ENCODE measurements around the gene TGFA. TPM values are rescaled to one million over a fixed set of nuclear protein-coding genes. Genes with fewer than 3 reads are reported as not detected.

The TGFA gene
- 1 to 10 TPM in 2 of 3 donors, under 1 TPM in 1; 0.74 to 3.2 (median 1.8) TPM for polyA plus RNA-seq

DNA sequence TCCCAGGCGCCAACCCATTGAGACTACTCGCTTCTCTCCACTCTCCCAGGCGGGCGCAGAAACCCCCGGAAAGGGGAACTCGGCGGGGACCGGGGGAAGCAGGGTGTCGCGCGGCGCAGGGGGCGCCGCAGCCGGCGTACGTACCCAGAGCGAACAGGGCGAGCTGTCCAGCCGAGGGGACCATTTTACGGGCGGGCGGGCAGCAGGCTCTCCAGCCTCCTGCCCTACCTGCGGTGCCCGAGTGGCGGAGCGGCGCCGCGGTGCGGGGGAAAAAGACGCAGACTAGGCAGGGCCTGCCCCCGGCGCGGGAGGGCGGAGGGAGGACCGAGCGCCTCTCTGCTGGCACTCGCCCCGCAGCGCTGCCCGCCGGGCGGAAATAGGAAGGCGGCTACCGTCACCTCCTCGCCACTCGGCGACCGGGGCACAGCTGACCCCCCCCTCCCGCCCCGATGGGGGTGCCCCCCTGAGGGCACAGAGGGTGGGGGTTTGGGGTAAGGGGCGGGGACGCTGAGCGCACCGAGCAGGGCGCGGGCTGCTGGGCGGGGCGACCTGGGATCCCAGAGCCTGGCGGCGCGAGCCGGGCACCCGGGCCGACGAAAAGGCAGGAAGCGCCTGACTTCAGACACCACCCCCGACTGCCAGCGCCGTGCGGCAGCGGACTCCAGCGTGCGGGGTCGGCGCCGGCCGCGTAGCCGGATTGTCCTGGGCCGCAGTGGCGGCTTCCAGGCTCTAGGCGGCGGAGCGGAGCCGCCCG, at the start of gene TGFA:
Gene TGFA (minus strand): TSS at position 243 of the 754 bp plus-strand sequence. CDS start 59 bp downstream, at position 184.
- WGBS, 3 donors = 1% methylated on average over 68 to 88 of the region's 88 CpGs
- no peak within 1 kb of the TSS for H3K27ac ChIP-seq (ENCODE audit: low read depth, low read length)

DNA sequence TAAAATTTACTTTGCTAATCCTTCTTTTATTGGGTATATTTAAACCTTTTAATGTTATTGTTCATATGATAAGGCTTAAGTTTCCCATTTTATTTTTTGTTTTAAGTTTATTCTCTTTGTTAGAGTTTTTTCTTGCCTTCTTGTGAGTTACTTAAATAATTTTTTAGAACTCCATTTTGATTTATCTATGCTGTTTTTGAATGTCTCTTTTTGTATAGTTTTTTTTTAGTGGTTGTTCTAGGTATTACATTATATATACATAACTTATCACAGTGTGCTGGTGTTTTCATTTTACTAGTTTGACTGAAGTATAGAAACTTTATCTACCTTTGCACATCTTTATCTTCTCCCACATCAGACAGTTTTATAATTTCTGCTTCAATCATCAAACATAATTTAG, 49.4 kb upstream of the TGFA start:
- H3K27ac ChIP-seq (ENCODE audit: low read depth, low read length) = no peak overlapping the region

DNA sequence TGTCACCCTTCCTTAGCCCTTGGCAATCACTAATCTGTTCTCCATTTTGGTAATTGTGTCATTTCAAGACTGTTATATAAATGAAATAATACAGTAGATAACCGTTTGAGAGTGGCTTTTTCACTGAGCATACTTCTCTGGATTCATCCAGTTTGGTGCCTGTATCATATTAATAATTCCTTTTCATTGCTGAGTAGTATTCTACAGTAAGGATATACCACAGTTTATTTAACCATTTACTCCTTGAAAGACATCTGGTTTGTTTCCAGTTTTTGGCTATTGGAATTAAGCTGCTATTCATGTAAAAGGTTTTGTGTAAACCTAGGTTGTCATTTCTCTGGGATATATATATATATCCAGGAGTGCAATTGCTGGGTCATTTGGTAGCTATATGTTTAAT, 44.6 kb upstream of the TGFA start:
- WGBS, 3 donors = 51 to 64% (median 56%) methylated on average over 1 of the region's 1 CpG
- no peak overlapping the region for H3K27ac ChIP-seq (ENCODE audit: low read depth, low read length)

DNA sequence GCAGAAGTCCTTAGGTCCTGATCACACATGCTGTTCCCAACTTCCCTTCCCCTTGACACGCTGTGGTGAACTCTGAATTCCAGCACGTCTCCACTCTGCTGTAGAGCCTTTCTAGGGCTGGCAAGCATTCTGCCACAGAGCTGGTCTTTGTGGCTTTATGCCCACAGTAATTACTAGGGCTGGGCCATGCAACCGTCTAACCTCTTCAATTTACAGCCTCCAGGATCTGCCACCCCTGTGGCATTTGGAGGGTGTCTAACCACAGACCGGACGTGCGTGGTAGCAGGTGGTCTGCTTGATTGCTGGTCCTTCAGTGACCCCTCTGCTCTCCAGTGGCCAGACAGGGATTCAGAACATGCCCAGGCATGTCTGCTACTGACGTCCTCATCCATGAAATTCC, 43.1 kb upstream of the TGFA start:
- 51 to 66% (median 58%) methylated on average over 7 of the region's 7 CpGs for WGBS, 3 donors
- H3K27ac ChIP-seq (ENCODE audit: low read depth, low read length) = no peak overlapping the region

DNA sequence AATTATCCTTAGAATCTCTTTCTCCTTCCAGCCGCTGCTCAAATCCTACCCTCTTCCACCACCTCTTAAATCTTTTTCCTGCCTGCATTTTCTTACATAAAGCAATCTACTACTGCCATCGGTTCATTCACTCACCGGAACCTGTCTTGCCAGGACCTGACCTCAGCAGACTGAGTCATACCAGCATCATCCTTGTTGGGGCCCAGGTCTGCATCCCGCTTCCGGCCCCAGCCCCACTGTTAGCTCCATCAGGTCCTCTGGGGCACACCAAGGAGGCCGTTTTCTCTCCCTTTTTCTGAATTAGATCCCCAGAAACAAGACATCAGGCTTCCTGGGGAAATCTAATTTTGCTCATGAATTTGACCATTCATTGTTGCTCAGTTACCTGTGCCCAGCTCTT, 42.7 kb upstream of the TGFA start:
- WGBS, 3 donors = 74 to 90% (median 78%) methylated on average over 6 of the region's 6 CpGs
- H3K27ac ChIP-seq (ENCODE audit: low read depth, low read length) = no peak overlapping the region

DNA sequence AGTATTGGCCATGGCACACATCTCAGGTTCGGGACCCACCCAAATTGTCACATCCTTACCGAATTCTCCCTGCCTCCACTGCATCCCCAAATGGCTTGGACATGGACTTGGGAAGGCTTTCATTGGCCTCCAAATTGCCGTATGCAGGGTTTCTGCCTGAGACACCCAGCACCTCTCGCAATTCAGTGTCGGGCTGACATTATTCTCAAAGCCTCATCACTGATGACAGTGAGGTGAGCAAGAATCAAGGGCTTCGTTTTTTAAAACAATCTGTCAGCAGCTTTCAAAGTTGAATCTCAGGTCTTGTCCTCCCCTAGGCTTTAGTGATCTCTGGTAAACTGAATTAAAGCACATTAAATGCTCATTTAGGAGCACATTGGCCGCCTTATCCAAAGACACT, 29.5 kb upstream of the TGFA start:
- 88 to 90% (median 89%) methylated on average over 7 of the region's 7 CpGs for whole genome bisulfite sequencing, 3 donors

DNA sequence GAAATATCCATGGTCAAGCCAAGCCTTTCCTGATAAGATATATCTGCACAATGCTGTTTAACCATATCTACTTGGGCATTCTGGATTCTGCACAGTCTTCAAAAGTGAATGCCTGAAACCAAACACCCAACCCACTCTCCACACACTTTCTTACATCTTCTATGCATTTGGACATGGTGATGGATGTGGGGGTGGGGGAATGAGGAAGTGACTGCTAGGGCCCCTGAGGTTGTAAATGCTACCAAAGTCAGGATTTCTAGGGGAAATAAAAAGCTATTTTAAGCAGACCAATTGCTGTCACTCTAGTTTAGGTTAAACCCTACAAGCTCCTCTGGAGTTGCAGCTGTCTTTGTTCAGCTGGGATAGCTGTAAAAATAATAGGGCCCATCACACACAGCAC, 26.7 kb upstream of the TGFA start:
- no peak overlapping the region for H3K27ac ChIP-seq (ENCODE audit: low read depth, low read length)

More for the DNA sequence above, 29.5 kb upstream of the TGFA start:
- no peak overlapping the region for H3K27ac ChIP-seq (ENCODE audit: low read depth, low read length)

DNA sequence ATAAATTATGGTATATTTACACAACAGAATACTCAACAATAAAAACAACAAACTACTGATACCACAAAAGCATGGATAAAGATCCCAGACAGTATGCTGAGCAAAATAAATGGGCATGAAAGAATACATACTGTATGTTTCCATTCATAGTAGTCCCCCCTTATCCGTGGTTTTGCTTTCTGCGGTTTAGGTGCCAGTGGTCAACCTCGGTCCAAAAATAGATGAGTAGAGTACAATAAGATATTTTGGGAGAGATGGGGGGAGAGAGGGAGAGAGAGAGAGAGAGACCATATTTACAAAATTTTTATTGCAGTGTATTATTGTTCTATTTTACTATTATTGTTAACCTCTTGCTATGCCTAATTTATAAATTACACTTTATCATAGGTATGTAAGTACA, 21.0 kb upstream of the TGFA start:
- no peak overlapping the region for H3K27ac ChIP-seq (ENCODE audit: low read depth, low read length)
- 55 to 87% (median 65%) methylated on average over 3 of the region's 3 CpGs for WGBS, 3 donors

DNA sequence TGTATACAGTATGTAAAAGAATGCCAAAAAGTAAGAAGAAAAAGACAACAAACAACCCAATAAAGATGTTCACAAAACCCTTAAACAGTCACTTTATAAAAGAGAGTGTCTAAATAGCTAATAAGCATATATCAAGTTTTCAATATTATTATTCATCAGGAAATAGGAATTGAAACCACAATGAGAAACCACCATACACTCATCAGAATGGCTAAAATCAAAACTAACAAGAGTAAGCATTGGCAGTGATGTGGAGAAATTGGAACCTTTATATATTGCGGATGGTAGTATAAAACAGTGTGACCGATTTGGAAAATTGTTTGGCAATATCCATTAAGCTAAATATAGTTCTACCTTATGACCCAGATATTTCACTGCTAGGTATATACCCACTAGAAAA, 20.5 kb upstream of the TGFA start:
- no peak overlapping the region for H3K27ac ChIP-seq (ENCODE audit: low read depth, low read length)
- WGBS, 3 donors = 85 to 95% (median 90%) methylated on average over 2 of the region's 2 CpGs

DNA sequence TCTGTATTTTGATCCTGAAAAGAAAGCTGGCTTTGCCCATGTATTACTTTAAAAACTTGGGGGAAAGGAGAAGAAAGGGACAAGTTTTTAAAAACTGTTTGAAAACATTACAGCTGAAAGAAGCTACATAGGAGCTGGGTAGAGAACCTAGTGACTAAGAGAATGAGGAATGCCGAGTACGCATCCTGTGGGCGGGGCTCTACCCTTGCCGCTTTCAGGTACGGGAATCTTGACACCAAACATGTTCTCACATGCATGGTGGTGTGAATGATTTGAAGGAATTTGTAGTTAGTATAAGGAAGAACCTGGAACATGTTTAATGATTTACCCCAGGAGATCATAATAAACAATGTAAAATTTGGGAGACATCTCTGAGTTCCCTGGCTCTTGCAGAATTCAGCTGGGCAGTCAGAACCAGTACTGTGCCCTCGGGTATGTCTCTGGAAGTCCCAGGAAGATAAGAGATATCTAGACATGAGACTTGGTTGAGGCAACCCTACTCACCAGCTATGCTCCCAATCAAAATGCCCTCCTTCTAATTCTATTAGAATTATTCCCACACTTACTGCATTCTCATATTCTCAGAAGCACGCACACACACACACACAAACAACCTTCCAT, 16.5 kb upstream of the TGFA start:
- H3K27ac ChIP-seq (ENCODE audit: low read depth, low read length) = no peak overlapping the region
- 67 to 75% (median 71%) methylated on average over 7 of the region's 7 CpGs for WGBS, 3 donors

DNA sequence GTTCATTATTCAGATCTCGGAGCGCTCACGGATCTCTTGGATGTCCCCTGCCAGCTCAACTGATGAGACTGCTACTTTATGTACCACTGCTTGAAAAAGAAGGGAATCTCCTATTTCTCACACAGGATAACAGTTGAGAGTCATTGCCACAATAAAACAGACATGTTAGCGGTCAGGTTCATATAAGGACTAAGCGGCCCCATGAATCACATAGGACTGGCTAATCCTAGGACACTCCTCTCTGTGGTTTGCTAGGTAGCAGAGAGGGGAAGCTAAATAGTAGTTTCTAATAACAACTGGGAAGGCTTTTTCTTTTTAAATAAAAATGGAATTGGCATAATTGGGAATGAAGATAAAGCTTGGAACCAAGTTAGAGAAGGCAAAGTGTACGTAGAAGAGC, 15.9 kb upstream of the TGFA start:
- WGBS, 3 donors = 84 to 93% (median 91%) methylated on average over 6 of the region's 6 CpGs
- no peak overlapping the region for H3K27ac ChIP-seq (ENCODE audit: low read depth, low read length)

DNA sequence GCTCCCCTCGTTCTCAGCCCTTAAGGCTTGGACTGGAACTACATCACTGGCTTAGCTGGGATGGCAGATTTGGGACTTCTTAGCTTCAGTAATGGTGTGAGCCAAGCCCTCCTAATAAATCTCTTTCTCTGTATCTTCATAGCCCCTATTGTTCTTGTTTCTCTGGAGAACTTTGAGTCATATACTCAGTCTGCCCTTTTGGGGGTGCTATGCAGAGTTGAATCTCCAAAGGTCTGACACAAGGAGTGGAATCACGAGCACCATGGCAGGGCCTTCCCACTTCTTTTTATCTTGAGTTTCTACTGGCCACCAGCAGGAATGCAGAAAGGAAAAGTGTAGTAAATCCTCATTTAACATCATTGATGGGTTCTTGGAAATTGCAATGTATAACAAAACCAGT, 13.3 kb upstream of the TGFA start:
- no peak overlapping the region for H3K27ac ChIP-seq (ENCODE audit: low read depth, low read length)
- 82 to 98% (median 83%) methylated on average over 2 of the region's 2 CpGs for WGBS, 3 donors

DNA sequence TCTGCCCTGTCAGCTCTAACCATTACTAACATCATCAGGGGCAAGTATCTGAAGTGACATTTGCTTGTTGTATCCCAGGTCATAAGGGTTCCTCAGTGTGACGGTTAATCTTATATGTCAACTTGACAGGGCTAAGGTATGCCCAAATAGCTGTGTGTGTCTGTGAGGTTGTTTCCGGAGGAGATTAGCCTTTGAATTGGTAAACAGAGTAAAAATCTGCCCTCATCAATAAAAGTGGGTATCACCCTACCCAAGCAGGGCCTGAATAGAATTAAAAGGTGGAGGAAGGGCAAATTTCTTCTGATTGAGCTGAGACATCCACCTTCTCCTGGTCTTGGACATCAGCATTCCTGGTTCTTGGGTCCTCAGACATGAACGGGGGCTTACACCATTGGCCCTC, 12.8 kb upstream of the TGFA start:
- H3K27ac ChIP-seq (ENCODE audit: low read depth, low read length) = no peak overlapping the region
- WGBS, 3 donors = 91 to 92% (median 92%) methylated on average over 3 of the region's 3 CpGs

DNA sequence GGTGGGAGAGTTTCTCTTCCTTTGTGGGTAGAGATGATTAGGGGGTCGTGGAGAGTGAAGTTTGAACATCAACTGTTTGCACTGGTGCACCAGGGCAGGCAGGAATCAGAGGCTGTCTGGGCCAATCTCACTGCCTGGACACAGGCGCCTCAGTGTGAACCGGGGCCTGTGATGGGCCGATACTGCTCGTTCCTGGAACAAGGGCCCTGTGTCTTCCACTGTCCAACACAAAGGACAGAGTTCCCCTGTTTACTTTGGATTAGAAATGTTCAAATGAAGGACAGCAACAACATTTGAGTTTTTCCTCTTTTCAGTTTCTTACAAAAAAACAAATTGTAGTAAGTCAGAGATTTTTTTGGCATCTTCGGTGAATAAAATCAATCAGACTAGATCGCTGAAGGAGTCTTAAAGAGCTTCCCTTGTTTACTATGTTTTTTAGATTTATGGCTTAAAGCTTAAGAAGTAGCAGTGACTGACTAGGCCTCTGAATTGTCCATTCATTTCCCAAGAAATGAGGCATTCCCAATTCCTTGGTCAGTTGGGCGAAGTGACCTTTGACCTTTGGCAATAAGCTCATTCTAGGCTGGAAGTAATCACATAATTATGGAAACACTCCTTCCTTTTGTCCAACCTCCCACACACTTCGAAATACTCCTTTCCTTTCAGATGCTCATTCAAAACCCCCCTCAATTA, 11.6 kb upstream of the TGFA start:
- WGBS, 3 donors = 78 to 81% (median 79%) methylated on average over 9 of the region's 9 CpGs
- H3K27ac ChIP-seq (ENCODE audit: low read depth, low read length) = no peak overlapping the region

DNA sequence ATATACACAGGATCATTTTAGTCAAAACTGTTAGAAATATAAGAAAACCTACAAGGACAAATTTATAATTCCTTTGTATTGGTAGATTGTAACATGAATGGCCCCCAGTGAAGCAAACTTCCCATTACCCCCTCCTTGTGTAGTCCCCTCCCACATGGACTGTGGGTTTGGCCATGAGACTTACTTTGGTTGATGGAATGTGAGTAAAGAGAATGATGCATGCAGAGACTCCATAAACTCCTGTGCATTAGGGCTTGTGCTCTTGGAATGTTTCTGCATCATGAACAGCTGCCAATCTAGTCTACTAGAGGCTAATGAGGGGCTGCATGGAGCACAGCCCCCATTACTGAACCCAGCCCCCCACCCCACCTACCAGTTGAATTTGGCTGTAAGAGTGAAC, 8.3 kb upstream of the TGFA start:
- no peak overlapping the region for H3K27ac ChIP-seq (ENCODE audit: low read depth, low read length)

DNA sequence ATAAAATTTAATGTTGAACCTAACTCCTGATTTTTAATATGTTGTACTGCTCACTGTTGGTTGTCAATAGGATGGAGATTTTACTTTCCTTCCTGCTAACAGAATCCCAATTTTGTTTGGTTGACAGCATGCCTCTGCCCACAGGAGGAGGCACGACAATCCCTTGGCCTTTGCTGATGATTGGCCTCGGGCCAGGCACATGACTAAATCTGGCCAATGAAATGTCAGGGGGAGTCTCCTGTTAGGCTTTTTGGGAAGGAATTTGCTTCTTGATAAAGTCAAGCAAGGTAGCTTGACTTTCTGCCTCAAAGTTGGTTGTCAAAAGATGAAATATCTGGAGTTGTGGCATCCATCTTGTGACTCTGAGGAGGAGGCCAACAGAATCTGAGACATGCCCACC, 6.8 kb upstream of the TGFA start:
- 70 to 82% (median 78%) methylated on average over 2 of the region's 2 CpGs for WGBS, 3 donors
- no peak overlapping the region for H3K27ac ChIP-seq (ENCODE audit: low read depth, low read length)

DNA sequence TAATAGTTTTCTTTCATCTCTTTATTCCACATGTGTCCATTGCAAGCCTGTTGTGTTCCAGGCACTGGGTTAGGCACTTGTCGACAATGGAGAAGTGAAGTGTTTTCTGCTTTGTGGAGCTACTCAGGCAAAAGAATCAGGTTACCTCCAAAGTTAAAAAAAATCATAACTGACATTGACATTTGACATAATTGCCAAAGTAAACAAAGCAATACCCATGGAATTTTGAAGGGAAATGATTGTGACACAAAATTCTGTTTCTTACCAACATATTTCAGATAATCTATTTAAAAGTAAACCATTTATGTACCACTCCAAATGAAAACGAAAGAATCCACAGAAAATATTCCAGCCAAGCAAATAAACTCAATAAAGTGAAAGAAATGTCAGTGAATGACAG, 6.4 kb upstream of the TGFA start:
- WGBS, 3 donors = 45 to 86% (median 82%) methylated on average over 2 of the region's 2 CpGs
- no peak overlapping the region for H3K27ac ChIP-seq (ENCODE audit: low read depth, low read length)

DNA sequence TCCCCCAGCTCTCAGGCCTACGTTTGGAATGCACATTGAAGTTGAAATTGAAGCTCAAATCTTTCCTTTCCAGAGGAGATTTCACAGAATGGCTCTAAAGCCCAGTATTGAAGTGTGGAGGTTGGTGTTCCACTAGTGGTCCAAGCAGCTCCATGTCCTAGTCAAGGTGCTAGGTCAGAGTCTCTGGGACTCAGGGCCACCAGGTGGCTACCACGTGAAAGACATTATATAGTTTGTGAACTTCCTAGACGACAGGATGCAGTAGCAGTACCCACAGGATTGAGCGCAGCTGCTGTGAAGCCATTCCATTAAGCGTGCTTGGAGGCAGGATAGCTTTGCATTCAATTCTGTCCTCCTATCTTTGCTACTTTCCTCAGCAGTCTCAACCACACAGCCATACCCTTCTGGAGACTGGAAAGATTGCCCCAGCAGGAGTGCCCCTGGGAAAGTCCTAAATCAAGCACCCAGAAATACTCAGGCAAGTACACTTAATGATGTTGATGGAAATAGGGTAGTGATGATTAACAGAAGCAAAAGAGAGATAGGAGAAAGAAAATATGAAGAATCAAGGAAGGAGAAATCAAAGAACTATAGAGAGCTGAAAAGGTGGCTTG, 4.7 kb upstream of the TGFA start:
- no peak overlapping the region for H3K27ac ChIP-seq (ENCODE audit: low read depth, low read length)
- WGBS, 3 donors = 49 to 60% (median 53%) methylated on average over 5 of the region's 5 CpGs

DNA sequence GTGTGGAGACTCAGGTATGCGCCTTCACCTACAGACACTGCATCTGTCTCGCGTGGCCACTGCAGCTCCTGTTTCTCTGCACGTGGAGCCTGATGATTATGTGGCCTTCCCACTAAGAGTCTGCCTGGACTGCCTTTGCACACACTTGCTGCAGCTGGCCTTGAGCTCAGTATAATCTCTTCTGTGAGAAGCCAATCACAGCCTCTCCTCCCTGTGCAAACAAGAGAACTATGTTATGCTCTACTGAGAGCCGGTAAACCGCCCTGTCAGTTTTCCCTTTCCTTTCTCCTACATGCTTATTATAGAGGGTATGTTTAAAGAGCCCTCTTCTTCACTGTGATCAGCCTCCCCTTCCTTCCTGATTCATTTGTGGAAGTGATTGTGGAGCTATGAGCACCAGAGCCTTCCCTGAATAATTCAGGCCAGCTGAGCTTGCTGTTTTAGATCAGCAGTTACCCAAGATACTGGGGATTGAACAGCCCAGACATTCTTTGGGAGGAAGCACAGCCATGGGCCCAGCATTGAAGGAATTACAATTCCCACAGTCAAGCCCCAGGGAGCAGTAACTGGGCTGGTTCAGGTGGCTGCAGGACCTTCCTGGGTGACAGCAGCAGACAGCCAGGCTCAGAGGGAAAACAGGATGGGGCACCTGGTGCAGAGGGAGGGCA, 3.7 kb upstream of the TGFA start:
- WGBS, 3 donors = 20 to 77% (median 64%) methylated on average over 6 of the region's 6 CpGs
- no peak overlapping the region for H3K27ac ChIP-seq (ENCODE audit: low read depth, low read length)

Measured in adipose tissue (tissue), 3 donors.